GM19351 (cell line): ENCODE data around the gene SPOCK3.

ENCODE experiments used
- ATAC-seq: cut with Tn5 transposase; IDR thresholded peaks from one replicate; pipeline ENCODE4 v1.9.1; 2021; ENCODE audit warnings: mild to moderate bottlenecking, moderate library complexity; ENCODE audit not compliant: unreplicated experiment

Gene SPOCK3

DNA sequence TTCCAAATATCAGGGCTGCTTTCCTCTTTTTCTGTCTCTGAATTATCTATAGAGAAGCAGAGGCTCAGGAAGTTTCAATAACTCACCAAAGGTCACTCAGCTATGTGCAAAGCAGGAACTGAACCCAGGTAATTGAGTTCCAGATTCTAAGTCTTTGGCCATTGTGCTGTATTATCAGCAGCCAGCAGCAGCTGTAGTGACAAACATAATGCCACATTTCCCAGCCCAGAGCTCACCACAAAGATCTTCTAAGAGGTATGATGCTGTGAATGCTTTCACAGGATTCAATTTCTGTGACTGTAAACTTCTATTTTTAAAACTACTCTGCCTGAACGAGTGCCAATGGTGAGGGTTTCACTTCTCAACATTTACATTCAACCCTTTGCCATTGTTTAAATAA lies 56.4 kb downstream of the SPOCK3 start:
- ATAC-seq: no peak

DNA sequence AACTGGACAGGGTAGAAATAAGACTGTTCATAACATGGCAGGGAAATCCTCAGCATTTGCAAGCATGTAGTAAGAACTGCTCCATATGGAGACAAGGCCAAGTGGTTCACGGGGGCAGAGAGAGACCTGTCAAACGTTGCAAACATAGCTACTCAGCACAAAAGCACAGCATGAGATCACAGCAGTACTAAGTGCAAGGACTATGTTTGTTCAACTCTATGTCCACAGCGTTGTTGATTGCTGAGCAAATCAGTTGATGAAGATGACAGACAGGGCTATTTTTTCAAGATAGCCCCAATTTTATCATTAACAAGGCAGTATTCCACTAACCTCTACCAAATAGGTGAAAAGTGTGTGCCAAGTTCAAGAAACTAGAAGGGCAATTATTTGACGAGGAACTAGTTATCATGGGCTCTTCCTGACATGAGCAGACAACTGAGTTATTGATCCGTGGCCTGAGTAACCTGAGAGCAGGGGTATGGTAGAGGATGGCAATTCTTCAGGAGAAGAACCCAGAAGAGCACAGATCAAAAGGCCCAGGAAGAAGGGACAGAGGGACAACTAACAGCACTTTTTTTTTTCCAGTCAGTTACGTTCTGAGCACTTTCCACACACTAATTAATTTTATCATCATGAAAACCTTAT lies 57.4 kb downstream of the SPOCK3 start:
- ATAC-seq: no peak

DNA sequence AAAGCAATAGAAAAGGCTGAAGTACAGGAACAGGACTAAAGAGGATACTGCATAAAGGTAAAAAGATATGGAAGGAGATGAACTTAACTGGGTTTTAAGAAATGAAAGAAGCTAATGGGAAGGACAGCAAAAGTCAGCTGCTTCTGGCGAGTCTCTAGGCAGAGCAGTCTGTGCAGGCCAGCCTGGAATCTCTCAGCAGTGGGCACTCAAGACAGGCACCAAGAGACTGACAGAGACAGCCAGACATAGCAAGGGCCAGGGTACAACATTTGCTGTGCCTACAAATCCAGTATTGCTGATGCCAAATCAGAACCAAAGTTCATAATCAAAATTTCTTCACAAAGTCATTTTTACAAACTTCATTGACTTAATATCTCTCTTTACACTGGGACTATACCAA lies 62.4 kb downstream of the SPOCK3 start:
- no peak for ATAC-seq

DNA sequence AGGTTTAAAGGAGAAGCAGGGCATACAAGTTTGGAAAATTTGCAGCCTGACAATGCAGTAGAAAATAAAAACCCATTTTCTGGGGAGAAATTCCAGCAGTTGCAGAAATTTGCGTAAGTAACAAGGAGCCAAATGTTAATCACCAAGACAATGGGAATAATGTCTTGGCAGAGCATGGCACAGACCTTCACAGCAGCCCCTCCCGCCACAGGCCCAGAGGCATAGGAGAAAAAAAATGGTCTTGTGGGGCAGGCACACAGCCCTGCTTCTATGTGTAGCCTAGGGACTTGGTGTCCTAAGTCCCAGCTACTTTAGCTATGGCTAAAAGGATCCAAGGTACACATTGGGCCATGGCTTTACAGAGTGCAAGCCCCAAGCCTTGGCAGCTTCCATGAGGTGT lies 65.7 kb downstream of the SPOCK3 start:
- no peak for ATAC-seq

DNA sequence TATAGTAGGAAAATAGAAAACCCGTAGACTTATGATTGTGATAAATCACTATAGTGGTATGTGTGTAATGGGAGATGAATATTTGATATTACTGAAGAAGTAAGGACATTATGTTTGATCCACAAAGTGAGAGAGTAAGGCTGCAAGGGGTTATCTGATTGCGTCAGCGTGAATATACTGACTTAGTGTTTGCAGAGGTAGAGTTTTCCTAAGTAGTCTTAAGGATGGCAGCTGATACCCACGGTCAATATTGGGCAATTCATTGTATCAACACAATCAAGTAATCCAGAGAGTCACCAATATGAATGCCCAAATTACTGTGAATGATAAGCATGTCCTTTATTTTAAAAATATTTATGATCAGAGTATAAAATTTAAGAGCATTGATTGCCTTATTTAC lies 83.7 kb downstream of the SPOCK3 start:
- ATAC-seq: no peak

DNA sequence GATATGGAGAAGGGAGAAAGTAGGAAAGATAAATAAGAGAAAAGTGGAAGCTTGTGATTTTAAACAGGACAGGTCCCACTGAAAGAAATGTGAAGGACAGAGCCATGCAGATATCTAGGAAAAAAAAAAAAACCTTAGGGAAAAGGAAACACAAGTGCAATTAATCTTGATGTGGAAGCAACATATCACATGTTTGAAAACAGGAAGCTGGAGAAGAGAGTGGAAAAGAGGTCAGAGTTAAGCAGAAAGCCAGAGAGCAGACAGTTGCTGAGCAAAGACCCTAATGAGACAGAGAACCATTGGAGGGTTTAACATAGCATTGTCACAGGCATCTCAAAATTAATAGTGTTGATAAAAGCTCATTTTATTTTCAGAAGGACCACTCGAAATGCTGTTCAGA lies 89.7 kb downstream of the SPOCK3 start:
- no peak for ATAC-seq

DNA sequence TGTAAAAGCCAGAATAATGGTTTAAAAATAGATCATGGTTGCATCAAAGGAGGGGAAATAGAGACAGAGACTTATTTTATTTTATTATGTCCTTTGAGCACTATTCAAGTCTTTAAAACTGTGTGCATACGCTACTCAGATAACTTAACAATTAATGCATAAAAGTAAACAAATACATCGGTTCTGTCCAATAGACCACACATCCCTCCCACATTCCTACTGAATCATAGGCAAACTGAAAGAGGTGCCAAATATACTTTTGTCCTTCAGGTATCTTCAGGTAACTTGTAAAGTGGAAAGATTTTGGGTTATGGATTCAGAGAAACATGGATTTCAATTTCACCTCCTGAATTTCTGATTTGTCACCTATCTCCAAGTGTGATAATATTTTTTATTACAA lies 91.3 kb downstream of the SPOCK3 start:
- ATAC-seq: no peak

DNA sequence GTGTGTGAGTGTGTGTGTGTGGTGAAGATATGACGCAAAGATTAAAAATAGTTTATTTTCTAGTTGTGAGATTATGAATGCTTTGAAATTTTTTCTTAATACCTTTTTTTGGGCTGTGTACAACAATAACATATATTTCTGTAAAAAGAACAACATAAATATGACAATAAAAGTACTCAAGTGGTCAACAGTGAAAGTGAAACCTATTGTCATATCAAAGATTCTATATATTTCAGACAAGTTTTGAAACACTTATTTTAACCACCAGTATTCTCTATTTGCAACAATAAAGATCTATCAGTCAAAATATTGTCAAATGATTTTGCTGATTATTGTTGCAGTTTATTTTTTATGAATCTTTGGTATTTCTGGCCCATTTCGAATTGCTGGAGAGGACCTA lies 98.0 kb downstream of the SPOCK3 start:
- no peak for ATAC-seq

DNA sequence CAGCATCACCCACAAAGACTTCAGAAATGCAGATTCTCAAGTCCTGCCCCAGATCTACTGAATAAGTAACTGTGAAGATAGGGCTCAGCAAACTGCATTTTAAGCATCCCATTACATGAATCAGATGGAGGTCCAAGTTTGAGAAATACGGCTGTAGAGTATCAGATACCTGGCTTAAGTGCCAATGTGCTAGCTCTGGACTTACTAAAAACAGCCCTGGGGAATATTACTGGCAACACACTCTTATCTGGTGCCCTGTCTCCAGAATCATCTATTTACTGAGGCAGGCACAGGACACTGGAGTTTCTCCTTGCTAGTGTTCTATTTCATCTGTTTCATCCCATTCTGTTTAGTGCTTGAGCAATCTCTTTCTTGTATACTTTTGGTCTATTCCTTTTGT lies 105.1 kb downstream of the SPOCK3 start:
- ATAC-seq: no peak

DNA sequence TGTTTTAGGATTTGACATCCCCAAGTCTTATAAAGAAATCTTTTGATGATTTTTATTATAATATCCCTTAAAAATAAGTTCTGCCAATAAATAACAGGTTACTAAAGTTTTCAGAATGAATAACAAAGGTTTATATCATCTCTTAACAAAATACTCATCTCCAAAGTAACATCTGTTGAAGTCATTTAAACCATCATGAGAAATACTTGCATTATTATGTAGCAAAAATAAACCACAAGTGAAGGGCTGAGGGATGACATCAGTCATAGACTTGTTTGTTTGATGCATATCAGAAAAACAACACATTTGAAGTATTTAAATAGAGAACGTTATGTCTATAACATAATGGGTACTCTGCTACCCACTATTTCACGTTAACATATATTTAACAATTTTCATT lies 114.9 kb downstream of the SPOCK3 start:
- no peak for ATAC-seq

DNA sequence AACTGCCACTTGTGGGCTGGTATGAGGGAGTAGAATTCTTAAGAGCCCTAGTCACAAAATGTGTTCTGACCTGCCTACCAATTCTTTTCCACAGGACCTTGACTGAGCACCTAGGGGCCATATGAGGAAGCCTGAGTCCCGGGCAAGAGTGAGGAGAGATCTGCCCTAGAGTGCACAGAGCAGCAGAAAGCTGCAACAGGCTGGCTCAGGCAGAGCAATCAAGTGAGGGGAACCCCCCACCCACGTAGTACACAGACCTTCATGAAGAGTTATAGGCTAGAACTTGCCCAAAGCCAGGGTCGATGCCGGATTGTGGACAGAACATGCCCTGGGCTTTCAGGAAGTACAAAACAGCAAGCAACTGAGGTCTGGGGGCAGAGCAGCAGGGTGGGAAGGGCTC lies 117.0 kb downstream of the SPOCK3 start:
- ATAC-seq: peak; percentile 46

DNA sequence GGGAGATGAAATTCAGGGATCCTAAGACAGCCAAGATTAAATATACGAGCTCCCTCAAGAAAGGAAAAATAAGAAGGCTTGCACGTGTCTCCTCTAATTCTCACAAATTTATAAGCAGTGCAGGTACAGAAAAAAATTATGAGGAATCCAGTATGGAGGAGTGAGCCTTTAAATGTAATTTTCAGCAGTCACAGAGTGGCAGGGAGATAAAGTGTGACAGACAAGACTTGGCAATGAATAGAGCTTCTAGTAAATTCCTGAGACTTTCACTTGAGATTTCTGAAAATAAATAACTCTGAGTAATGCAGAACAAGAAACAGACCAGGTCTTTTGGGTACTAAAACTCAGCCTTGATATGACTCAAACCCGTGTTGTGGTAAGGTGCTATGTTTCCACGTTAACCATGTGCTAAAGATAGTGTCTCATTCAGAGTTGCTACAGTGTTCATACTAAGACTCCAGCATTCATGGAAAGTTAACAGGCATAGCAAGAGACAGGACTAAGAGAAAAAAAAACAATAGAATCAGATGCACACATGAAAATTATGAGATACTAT lies 119.8 kb downstream of the SPOCK3 start:
- ATAC-seq: peak; percentile 71

DNA sequence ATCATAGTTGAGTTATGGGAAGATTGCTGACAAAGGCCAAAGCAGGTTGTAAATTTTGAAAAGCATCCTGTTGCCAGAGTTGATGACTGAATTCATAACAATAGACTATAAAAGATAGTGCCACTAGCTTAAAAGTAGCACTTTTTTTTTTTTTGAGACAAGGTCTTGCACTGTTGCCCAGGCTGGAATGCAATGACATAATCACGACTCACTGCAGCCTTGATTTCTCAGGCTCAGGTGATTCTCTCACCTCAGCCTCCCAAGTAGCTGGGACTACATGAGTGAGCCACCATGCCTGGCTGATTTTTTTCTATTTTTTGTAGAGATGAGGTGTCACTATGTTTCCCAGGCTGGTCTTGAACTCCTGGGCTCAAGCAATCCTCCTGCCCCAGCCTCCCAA lies 122.7 kb downstream of the SPOCK3 start:
- ATAC-seq: no peak

DNA sequence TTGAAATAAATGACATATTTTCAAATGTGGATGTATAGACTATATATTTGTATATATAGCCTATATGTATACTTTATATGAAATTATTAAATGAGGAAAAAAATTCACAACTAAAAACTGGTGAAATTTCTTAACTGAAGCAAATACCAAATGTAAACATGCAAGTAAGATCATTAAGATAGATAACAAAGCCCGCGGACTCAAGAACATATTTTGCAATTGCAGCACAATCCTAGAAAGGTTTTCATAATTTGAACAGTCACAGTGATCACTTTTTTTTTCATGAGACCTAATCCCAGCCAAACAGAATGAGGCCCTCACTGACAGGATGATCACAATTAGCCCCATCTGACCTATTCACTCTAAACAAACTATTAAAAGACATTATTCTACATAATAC lies 123.2 kb downstream of the SPOCK3 start:
- no peak for ATAC-seq

DNA sequence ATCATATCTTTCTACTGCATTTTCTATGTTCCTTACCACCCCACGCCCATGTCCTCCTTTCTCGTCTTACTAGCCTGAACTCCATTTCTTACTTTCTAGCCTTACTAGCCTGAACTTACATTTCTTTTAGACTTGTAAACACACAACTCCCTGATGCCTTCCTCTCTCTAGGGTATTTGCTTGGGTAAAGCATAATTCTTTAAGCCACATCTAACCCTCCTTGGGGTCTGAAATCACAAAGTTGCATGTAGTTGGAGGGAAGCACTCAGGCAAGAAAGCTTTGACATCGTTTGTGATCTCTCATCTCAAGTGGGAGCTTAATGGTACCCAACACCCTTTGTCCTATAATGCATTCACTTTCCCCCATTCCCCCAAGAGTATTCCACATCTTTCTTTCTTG lies 124.4 kb downstream of the SPOCK3 start:
- ATAC-seq: no peak

DNA sequence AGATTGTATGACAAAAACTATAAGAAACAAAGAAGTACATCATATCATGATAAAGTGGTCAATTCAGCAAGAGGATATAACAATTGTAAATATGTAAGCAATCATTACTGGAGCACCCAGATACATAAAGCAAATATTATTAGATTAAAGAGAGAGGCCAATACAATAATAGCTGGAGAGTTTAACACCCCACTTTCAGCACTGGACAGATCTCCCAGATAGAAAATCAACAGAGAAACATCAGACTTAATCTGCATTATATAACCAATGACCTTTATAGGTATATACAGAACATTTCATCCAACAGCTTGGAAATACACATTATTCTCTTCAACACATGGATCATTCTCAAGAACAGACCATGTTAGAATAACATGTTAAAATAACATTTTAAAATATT lies 128.4 kb downstream of the SPOCK3 start:
- ATAC-seq: no peak

DNA sequence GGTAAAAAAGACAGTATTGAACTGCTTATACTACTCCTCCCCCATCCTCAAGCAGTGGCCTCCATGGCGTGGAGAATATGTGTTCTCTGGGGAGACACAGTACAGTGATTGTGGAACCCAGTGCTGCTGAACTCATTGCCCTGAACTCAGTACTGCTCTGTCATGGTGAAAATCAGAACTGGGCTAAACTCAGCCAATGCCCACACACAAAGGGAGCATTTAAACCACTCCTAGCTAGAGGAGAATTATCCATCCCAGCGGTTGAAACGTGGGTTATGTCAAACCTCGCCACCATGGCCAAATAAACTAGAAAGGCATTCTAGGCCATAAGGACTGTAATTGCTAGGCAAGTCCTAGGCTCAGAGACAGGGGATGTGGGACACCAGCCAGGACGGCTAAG lies 131.8 kb downstream of the SPOCK3 start:
- no peak for ATAC-seq

DNA sequence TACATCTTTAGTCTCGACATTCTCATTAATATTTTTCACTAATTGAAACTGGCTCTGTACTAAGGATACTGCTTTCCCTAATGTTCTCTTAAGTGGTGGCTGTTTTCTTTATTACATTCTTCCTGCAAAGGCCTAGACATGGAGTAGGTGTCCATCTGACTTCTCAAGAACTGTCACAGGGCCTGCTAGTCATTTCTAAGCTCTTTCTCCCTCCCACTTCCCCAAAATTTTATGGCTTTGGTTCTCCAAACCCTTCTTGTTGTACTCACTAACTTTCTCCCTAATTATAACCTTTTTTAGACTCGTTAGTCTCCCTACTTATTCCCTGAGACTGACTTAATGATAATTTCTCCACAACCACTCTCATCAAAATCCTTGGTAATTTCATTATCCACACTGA lies 133.3 kb downstream of the SPOCK3 start:
- ATAC-seq: no peak

DNA sequence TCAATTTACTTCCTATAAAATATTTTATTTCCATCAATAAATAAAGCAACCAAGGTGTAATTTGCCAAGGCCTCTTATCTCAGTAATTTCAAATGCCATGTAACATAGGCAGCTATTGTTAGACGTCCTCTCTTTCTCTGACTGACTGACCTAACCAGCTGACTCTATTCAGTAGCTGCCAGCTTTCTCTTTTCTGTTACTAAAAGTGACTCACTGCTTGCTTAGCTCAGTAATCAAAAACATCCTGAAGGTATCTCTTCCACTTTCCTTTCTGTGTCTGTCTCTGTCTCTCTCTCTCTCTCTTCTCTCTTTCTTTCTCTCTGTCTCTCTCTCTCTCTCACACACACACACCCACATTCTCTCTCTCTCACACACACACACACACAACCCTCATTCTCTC lies 134.2 kb downstream of the SPOCK3 start:
- ATAC-seq: no peak

DNA sequence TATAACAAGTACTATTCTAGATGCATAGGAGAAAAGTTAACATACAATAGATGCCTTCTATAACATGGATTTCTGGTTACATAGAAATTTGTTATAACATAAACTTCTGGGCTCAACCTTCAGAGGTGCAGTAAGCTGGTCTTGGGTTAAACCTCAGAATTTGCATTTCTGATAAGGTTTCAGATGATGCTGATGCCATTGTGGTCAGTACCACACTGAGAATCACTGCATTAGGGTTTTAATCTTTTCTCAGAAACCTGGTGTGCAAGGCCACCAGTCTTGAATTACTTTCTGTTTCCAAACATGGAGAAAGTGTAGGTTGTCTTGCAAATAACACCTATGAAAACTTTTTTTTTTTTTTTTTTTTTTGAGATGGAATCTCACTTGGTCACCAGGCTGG lies 146.2 kb downstream of the SPOCK3 start:
- ATAC-seq: peak; percentile 75

DNA sequence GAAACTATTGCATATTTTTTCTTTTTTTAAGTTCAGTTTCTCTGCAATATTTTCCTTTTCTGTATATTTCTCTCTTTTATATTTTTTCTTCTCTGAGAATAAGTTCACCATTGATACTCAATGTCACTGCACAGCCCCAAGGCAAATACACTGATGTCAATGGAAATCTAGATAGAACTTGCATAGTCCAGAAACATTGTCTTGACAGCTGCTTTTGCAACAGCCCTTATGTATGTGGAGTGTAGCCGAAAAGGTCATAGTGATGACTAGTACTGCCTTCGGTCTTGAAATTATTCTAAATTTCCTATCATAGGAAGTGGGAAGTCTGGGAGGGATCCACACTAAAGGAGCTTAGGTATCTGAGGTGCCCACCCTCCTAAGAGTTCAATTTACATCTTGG lies 150.0 kb downstream of the SPOCK3 start:
- ATAC-seq: no peak

DNA sequence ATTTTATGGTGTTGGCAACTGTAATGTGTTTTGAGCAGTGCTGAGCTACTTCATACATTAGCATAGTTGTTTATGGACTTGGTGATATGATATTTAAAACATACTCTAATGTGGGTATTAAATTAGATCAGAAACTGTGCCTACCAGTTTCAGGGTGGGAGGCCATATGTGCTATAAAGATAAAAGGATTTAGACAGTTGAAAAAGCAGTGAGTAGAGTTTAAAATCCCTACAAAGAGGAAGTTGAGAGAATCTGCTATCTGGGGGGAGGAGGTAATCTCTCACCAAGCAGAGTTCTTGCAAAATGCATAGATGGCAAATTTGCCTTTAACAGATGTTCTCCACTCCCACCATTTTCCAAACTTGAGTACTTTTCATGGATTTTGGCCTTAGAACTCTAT lies 154.5 kb downstream of the SPOCK3 start:
- no peak for ATAC-seq

DNA sequence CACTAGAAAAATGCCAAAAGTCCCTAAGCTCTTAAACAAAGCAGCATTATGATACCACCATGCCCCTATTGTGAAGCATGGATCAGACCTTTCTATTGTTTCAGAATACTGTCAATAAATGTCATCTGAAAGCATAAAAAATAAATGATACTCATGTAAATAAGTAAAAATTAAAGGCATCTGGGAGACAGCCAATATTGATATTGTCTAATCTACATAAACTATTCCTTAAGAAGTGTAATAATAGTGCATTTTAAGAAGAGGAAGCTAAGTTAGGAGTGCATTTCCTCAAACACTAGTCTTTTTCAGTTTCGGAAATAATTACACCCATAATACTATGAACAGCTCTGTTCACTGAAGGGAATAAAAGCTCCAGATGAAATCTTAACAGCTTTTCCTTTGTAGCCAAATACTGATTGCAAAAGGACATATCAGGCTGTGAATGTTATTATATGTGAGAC lies 181.6 kb downstream of the SPOCK3 start:
- no peak for ATAC-seq
